Retinal pigment epithelial cell (primary cell): ENCODE measurements around the gene INPP4A.

Source experiments
- DNase-seq: peaks from one replicate; pipeline ENCODE4 v3.0.0-alpha.2; 2010; ENCODE audit warnings: low read depth
- H3K4me3 ChIP-seq: 2 replicates; pipeline ENCODE4 v1.5.1; 2011; ENCODE audit warnings: mild to moderate bottlenecking, low read length, control low read depth, moderate library complexity
- TF ChIP-seq, protein P1 (sequence below): conservative IDR thresholded peaks from 2 replicates; pipeline ENCODE4 v1.5.1; 2011; ENCODE audit warnings: low read depth, low read length, control low read depth, inconsistent platforms

The INPP4A gene

GRCh38 chr2:98494699-98495098 lies 50.0 kb downstream of the INPP4A start:
- no peak for DNase-seq
- TF ChIP-seq, protein P1, sequence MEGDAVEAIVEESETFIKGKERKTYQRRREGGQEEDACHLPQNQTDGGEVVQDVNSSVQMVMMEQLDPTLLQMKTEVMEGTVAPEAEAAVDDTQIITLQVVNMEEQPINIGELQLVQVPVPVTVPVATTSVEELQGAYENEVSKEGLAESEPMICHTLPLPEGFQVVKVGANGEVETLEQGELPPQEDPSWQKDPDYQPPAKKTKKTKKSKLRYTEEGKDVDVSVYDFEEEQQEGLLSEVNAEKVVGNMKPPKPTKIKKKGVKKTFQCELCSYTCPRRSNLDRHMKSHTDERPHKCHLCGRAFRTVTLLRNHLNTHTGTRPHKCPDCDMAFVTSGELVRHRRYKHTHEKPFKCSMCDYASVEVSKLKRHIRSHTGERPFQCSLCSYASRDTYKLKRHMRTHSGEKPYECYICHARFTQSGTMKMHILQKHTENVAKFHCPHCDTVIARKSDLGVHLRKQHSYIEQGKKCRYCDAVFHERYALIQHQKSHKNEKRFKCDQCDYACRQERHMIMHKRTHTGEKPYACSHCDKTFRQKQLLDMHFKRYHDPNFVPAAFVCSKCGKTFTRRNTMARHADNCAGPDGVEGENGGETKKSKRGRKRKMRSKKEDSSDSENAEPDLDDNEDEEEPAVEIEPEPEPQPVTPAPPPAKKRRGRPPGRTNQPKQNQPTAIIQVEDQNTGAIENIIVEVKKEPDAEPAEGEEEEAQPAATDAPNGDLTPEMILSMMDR, result no peak
- H3K4me3 ChIP-seq, result no peak overlapping the region

DNA sequence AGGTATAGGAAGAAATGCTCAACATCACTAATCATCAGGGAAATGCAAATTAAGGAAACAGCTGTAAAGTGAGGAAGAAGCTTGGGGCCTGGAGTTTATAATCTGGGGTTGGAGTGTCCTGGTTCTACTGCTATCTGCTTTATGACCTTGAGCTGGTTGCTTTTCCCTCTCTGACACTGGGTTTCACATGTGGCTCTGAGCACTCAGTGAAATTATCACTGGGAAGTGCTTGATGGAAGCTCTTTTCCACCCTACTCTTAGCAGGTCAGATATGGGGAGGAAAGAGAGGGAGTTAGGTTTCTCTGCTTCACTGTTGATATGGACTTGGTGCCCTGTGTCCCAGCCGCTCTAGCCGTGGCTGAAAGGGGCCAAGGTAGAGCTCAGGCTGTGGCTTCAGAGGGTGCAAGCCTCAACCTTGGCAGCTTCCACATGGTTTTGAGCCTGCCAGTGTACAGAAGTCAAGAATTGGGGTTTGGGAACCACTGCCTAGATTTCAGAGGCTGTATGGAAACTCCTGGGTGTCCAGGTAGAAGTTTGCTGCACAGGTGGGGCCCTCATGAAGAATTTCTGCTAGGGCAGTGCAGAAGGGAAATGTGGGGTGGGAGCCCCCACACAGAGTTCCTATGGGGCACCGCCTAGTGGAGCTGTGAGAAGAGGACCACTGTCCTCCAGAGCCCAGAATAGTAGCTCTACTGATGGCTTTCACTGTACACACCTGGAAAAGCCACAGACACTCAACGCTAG lies 52.3 kb downstream of the INPP4A start:
- no peak overlapping the region for H3K4me3 ChIP-seq
- TF ChIP-seq, protein P1, result no peak
- no peak for DNase-seq

GRCh38 chr2:98498703-98499440 lies 54.2 kb downstream of the INPP4A start:
- TF ChIP-seq, protein P1, result no peak
- no peak for DNase-seq

DNA sequence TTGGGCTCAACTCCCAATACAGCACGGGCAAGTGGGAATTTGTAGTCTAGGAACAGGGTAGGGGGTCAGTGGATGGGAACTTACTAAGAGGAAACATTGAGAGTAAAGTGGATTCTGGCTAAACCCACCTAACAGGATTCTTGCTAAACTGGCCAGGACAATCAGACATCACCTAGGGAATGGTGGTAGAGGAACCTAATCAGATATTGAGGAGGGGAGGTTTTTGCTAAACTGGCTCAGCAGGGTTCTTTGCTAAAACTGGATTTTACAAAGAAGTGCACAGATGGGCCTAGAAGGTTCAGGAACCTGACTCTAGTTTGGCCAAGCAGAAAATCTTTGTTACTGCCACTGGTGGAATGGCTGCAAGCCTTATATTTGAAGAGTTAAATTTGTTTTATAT lies 55.9 kb downstream of the INPP4A start:
- H3K4me3 ChIP-seq, result no peak overlapping the region
- TF ChIP-seq, protein P1, result no peak
- no peak for DNase-seq

More at GRCh38 chr2:98498703-98499440, 54.2 kb downstream of the INPP4A start:
- H3K4me3 ChIP-seq, result no peak overlapping the region

DNA sequence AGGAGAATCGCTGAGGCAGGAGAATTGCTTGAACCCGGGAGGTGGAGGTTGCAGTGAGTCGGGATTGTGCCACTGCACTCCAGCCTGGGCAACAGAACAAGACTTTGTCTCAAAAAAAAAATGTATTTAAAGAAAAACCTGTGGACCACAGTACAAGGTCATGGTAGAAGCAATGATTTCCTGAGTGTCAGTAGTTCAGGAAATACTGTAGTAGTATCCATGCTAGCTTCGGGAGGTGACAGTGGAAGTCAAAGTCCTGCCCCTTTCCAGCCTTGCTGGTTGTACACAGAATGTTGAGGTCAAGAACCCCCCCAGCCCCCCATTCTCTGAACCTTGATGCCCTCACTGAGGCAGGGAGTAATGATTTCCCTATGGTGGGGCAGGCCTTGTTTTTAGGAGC lies 56.6 kb downstream of the INPP4A start:
- DNase-seq, result no peak
- TF ChIP-seq, protein P1, result no peak
- no peak overlapping the region for H3K4me3 ChIP-seq

GRCh38 chr2:98501876-98502275 lies 57.2 kb downstream of the INPP4A start:
- TF ChIP-seq, protein P1, result no peak
- H3K4me3 ChIP-seq, result no peak overlapping the region

More at GRCh38 chr2:98501876-98502275, 57.2 kb downstream of the INPP4A start:
- no peak for DNase-seq
